Measurements from ENCODE around the gene HNF1B.

Gene HNF1B

DNA sequence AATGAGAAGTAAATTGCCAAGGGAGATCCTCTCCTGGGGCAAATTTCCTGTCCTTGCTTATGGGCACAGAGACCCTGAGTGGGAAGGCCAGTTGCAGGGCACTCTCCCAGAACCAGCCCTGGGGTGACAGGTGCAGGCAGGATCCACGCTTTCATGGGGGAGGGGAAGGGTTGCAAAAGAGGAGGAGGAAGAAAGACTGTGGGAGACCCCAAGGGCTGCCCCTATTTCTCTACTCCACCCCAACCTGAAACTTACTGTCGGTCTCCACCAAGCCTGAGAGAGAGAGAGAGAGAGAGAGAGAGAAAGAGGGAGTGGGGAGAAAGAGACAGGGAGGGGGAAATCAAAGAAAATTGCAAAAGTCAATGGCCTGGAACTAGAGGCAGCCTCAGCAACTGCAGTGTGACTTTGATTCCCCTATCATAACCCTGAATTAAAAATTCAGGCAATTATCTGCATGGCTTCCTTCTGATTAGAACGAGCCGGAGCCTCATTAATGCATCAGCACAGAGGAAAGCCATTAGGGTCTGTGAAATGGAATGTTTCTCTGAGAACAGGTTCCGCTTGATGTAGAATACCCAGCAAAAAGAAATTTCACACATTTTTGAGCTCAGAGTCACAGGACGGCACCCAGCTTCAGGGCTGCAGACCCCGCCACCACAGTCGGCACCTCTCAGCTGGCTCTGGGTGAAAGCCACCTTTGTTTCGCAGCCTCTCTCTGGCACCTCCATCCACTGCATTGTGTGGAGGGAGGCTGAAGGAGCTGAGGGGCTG lies 45.1 kb upstream of the HNF1B start (continued):
- TF ChIP-seq, protein P1, sequence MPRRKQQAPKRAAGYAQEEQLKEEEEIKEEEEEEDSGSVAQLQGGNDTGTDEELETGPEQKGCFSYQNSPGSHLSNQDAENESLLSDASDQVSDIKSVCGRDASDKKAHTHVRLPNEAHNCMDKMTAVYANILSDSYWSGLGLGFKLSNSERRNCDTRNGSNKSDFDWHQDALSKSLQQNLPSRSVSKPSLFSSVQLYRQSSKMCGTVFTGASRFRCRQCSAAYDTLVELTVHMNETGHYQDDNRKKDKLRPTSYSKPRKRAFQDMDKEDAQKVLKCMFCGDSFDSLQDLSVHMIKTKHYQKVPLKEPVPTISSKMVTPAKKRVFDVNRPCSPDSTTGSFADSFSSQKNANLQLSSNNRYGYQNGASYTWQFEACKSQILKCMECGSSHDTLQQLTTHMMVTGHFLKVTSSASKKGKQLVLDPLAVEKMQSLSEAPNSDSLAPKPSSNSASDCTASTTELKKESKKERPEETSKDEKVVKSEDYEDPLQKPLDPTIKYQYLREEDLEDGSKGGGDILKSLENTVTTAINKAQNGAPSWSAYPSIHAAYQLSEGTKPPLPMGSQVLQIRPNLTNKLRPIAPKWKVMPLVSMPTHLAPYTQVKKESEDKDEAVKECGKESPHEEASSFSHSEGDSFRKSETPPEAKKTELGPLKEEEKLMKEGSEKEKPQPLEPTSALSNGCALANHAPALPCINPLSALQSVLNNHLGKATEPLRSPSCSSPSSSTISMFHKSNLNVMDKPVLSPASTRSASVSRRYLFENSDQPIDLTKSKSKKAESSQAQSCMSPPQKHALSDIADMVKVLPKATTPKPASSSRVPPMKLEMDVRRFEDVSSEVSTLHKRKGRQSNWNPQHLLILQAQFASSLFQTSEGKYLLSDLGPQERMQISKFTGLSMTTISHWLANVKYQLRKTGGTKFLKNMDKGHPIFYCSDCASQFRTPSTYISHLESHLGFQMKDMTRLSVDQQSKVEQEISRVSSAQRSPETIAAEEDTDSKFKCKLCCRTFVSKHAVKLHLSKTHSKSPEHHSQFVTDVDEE (CRISPR knock-in tag; IDR thresholded peaks at IDR 0.05), result no peak
- no peak for TF ChIP-seq PPARA (CRISPR knock-in tag; IDR thresholded peaks at IDR 0.05; ENCODE audit: borderline replicate concordance)
- TF ChIP-seq ZFP3 (CRISPR knock-in tag; IDR thresholded peaks at IDR 0.05), result no peak

DNA sequence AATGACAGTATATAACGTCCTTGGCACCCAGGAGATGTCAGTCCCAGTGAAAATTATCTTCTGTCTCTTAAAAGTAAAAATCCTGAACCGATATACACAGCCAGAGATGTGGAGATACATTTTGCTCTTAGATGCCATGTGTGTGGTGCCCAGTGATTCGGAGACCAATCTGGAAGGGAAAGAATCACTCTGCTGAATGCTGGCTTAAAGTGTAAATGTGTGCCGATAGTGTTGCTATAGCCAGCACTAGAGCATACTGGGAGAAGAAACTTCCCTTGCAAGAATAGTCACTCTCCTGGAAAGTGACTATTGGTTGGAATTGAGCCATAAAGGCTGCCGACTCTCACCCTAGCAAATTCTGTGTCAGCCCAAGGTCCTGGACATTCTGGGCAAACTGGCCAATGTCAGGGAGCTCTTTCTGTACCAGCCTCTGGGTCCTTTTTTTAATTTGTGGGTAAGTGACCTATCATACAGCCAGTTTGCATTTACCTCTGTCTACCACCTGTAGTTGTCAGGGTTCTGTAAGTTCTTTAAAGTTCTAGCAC lies 44.2 kb upstream of the HNF1B start:
- no peak for ATAC-seq
- no peak for TF ChIP-seq ISL1 (CRISPR knock-in tag; IDR thresholded peaks at IDR 0.05)
- TF ChIP-seq, protein P2, sequence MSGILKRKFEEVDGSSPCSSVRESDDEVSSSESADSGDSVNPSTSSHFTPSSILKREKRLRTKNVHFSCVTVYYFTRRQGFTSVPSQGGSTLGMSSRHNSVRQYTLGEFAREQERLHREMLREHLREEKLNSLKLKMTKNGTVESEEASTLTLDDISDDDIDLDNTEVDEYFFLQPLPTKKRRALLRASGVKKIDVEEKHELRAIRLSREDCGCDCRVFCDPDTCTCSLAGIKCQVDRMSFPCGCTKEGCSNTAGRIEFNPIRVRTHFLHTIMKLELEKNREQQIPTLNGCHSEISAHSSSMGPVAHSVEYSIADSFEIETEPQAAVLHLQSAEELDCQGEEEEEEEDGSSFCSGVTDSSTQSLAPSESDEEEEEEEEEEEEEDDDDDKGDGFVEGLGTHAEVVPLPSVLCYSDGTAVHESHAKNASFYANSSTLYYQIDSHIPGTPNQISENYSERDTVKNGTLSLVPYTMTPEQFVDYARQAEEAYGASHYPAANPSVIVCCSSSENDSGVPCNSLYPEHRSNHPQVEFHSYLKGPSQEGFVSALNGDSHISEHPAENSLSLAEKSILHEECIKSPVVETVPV (CRISPR knock-in tag; IDR thresholded peaks at IDR 0.05), result no peak
- no peak for TF ChIP-seq SNAI2 (CRISPR knock-in tag; IDR thresholded peaks at IDR 0.05)
- TF ChIP-seq ZNF565 (CRISPR knock-in tag; conservative IDR thresholded peaks at IDR 0.05; ENCODE audit: low read depth), result no peak

DNA sequence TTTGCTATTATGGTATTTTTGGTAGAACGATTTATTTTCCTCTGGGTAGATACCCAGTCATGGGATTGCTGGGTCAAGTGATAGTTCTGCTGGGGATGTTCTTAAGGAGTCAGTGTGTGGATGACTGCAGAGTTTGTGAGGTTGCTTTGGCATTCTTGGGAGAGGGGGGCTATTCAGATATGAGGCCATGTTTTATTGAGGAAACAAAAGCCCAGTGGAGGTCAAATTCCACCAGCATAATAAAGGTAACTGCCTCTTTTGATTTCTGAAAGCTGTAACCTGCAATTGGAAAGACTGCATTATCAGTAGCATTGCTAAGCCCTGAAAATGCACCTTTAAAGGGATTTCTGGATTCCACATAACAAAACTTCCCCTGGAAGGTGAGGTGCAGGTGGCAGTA lies 43.7 kb upstream of the HNF1B start:
- ATAC-seq, result no peak
- TF ChIP-seq OSR1 (CRISPR knock-in tag; IDR thresholded peaks at IDR 0.05) (no peak), ZNF565 (CRISPR knock-in tag; conservative IDR thresholded peaks at IDR 0.05; ENCODE audit: low read depth) (no peak), ISL1 (CRISPR knock-in tag; IDR thresholded peaks at IDR 0.05) (no peak), ZFP30 (CRISPR knock-in tag; IDR thresholded peaks at IDR 0.05) (no peak), ZFP3 (CRISPR knock-in tag; IDR thresholded peaks at IDR 0.05) (no peak), TCF4 (CRISPR knock-in tag; IDR thresholded peaks at IDR 0.05; ENCODE audit: borderline replicate concordance) (no peak), CSDC2 (CRISPR knock-in tag; IDR thresholded peaks at IDR 0.05) (no peak), GLIS3 (CRISPR knock-in tag; IDR thresholded peaks at IDR 0.05) (no peak), RARB (CRISPR knock-in tag; IDR thresholded peaks at IDR 0.05) (no peak), ESRRG (CRISPR knock-in tag; IDR thresholded peaks at IDR 0.05) (no peak)
- TF ChIP-seq, protein P3, sequence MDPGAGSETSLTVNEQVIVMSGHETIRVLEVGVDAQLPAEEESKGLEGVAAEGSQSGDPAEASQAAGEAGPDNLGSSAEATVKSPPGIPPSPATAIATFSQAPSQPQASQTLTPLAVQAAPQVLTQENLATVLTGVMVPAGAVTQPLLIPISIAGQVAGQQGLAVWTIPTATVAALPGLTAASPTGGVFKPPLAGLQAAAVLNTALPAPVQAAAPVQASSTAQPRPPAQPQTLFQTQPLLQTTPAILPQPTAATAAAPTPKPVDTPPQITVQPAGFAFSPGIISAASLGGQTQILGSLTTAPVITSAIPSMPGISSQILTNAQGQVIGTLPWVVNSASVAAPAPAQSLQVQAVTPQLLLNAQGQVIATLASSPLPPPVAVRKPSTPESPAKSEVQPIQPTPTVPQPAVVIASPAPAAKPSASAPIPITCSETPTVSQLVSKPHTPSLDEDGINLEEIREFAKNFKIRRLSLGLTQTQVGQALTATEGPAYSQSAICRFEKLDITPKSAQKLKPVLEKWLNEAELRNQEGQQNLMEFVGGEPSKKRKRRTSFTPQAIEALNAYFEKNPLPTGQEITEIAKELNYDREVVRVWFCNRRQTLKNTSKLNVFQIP (CRISPR knock-in tag; IDR thresholded peaks at IDR 0.05; ENCODE audit: borderline replicate concordance, low read depth), result no peak
- TF ChIP-seq, protein P1 (CRISPR knock-in tag; IDR thresholded peaks at IDR 0.05), result no peak
- TF ChIP-seq, protein P4, sequence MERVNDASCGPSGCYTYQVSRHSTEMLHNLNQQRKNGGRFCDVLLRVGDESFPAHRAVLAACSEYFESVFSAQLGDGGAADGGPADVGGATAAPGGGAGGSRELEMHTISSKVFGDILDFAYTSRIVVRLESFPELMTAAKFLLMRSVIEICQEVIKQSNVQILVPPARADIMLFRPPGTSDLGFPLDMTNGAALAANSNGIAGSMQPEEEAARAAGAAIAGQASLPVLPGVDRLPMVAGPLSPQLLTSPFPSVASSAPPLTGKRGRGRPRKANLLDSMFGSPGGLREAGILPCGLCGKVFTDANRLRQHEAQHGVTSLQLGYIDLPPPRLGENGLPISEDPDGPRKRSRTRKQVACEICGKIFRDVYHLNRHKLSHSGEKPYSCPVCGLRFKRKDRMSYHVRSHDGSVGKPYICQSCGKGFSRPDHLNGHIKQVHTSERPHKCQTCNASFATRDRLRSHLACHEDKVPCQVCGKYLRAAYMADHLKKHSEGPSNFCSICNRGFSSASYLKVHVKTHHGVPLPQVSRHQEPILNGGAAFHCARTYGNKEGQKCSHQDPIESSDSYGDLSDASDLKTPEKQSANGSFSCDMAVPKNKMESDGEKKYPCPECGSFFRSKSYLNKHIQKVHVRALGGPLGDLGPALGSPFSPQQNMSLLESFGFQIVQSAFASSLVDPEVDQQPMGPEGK (CRISPR knock-in tag; IDR thresholded peaks at IDR 0.05; ENCODE audit: borderline replicate concordance), result no peak

Measured in SK-N-SH treated with all-trans-retinoic acid at 6 μM for 48 hours (cell line).